ENCODE measurements around the gene LSR.
A peak's percentile ranks its signal among the peaks of the same experiment; 100 is the strongest.

LSR gene

DNA sequence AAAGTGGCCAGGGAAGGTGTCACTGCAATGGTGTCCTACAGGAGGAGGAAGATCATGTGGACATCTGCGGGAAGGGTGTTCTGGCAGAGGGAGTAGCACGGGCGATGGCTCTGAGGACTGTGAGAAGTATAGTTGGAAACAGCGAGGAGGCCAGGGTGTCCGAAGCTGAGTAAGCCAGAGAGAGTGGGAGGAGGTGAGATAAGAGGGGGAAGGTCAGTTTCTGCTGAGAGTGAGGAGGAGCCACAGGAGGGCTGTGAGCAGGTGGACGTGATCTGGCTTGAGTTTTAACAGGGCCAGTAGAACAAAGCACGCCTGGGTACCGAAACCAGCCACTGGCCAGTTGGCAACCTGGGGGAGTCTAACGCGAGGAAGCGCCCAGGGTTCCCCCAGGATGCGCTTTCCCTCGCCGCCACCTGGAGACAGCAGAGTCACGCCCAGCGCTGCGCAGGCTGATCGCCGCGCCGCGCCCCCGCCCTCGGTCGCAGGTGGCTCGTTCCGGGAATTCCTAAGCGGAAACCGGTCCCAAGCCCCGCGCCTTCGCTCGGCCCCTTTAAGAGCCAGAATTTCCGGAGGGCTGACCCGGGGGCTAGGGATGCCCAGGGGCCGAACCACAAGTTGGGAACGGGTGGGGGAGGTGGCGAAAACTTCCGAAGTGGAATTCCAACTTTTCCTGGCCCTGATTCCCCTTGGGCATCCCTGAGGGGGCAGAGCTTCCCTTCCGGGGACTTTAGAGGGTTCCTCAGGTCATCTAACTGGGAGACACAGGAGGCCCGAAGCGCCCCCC lies 1.1 kb upstream of the LSR start:
- DNase-seq (ENCODE audit: low read depth in 2 of 2), result peak in 1 of 2 donors; percentile 53

DNA sequence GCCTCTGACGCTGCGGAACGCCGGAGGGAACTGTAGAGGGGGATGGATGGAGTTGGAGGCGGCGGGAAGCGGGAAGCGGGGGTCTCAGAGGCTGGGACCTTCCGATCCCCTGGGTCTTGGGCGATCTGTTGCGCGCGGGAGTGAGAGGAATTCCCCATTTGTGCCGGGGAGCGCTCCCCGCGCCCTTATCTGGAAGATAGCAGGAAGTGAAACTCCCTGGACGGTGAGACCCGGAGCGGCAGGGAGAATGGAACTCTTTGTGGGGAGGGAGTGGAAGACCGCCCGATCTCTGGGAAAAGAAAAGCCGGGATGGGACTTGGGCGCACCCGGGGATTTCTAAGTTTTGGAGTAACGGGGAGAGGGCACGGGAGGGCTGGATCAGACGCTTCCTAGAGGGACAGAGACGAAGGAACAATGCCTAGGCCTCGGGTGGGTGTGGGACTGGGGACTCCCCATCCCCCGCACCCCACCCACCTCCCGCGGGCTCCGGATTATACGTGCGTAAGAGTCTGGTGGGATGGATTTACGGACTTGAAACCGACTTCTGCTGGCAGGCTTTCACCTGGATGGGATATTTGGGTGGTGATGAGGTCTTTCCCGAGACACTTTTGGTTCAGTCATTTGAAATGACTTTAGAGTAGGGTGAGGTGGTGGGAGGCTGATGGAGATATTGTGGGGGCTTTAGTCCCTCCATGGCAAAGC lies 495 bp downstream of the LSR start:
- DNase-seq (ENCODE audit: low read depth in 2 of 2), result no peak

DNA sequence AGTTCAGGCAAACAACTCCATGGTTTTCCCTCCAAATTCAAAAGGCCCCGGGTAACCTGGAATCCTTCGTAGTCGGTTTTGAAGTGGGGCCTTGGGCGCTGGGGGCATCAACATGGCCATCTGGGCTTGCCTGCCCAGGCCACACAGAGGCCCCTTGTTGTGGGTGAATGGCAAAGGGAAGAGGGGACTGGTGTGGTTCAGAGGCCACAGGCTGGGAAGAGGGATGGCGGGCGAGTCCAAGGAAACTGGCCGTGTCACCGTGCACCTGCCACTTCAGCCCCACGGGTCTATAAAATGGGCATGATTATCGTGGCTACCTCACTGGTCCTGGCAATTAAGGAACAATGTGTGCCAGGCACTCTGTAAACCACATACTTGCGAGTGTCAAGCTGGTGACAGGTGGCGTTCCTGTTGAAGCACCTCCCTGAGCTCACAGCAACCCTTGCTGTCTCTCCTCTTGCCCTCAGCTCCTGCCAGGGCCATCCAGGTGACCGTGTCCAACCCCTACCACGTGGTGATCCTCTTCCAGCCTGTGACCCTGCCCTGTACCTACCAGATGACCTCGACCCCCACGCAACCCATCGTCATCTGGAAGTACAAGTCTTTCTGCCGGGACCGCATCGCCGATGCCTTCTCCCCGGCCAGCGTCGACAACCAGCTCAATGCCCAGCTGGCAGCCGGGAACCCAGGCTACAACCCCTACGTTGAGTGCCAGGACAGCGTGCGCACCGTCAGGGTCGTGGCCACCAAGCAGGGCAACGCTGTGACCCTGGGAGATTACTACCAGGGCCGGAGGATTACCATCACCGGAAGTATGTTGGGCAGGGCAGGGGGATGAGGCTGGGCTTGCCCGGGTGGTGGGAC lies 1.3 kb downstream of the LSR start:
- DNase-seq (ENCODE audit: low read depth in 2 of 2), result no peak

DNA sequence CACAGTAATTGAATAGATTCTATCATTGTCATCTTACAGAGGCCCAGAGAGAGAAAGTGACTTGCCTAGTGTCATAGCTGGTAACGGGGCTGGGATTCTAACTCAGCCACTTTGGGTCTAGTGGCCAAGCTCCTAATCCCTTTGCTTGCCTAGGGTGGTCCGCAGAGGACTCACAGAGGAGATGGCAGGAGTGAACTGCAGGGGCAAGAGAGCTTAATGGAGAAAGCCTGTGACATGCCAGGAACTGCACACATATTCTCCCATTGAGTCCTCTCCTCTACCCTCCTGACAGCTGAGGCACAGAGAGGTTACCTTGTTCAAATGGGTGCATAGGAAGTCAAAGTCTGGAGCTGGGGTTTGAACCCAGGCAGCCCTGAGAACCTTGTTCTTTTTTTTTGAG lies 2.7 kb downstream of the LSR start:
- DNase-seq (ENCODE audit: low read depth in 2 of 2), result no peak

DNA sequence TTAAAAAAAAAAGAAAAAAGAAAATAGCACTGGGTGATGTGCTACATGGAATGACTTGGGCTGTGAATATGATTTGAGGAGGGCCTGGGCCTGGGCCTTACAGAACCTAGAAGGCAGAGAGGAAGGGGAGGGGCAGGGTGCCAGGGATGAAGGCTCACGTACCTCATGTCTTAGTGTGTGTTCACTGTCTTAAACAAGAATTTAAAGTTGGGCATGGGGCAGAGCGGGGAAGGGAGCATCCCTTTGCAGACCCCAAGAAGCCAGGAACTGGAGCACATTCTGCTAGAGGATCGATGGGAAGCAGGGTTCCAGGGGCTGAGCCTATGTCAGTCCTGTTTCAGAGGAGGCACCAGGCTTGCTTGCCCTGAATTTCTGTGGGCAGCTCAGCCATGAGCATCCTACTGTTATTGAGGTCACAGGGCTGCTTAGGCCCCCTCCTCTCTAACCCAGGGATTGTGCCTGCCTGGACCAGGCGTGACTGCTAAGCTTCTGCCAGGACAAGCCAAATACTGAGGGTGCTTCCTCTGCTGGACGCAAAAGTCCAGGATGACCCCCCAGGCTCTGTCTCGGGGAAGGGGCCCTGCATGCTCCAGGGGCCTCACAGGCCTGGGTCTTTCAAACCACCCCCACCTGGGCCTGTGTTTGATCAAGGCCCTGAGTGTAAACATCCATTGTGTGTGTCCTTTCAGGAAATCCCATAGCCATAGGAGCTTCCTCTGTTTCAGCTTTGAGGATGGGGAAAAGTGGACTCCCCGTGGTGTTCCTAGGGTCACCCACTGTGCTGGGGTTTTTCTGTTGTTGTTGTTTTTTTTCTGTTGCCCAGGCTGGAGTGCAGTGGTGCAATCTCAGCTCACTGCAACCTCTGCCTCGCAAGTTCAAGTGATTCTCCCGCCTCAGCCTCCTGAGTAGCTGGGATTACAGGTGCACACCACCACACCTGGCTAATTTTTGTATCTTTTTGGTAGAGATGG lies 4.8 kb downstream of the LSR start:
- no peak for DNase-seq (ENCODE audit: low read depth in 2 of 2)

DNA sequence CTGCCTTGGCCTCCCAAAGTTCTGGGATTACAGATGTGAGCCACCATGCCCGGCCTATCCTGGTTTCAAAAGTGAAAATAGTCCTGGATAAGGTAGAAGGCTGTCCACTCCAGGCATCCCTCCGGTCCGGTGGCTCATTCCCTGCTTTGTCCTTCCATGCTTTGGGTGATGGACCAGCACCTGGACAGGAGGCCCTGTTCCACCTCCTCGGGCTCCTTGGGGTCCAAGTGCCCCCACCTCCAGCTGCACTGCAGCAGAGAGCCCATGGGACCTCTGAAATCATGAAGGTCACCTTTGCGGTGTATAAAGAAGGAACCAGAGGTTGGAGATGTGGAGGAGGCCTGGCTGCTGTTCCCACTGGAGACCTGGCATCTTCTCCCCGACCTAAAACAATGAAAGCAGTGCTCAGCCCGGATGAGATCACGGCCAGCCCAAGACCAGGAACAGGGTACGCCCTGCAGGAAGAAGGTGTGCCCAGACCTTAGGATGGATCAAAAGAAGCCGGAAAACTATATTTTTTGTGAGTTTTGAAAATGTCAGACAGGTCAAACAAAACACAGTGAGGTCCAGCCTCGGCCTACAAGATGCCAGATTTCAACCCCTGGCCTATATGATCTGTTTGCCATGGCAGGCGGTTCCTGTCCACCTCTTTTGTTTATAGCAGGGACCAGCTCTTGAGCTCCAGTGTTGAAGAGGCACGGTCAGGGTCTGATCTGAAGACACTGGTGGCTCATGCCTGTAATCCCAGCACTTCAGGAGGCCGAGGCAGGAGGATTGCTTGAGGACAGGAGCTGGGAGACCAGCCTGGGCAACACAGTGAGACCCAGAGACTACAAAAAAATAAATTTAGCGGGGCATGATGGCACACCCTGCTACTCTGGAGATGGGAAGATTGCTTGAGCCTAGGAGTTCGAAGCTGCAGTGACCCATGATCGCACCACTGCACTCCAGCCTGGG lies 5.8 kb downstream of the LSR start:
- DNase-seq (ENCODE audit: low read depth in 2 of 2), result no peak

DNA sequence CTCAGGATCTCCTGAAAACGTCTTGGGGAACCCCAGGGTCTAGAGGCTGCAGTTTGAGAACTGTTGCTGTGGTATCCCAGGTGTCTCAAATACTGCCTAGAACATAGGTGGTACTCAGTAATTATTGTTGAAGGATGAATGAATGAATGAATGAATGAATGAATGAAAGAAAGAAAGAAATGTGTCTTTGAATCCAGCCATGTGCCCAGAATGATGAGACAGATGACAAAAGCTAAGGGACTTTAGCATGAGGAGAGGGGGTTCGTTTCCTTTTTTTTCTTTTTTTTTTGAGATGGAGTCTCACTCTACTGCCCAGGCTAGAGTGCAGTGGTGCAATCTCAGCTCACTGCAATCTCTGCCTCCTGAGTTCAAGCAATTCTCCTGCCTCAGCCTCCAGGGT lies 7.8 kb downstream of the LSR start:
- DNase-seq (ENCODE audit: low read depth in 2 of 2), result no peak

DNA sequence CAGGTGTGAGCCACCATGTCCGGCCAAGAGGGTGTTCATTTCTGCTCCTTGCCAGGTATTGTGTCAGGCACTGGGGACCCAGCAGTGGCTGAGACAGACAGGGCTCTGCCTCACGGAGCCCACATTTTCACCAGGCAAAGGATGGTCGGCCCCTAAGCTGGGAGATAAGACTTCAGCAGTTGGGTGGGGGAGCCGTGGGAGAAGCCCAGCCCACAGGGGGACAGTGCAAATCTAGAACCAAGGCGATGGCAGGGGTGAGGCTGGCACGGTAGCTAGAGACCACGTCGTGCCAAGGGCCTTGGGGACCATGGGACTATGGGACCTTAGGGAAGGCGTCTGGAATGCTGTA lies 8.3 kb downstream of the LSR start:
- DNase-seq (ENCODE audit: low read depth in 2 of 2), result no peak

DNA sequence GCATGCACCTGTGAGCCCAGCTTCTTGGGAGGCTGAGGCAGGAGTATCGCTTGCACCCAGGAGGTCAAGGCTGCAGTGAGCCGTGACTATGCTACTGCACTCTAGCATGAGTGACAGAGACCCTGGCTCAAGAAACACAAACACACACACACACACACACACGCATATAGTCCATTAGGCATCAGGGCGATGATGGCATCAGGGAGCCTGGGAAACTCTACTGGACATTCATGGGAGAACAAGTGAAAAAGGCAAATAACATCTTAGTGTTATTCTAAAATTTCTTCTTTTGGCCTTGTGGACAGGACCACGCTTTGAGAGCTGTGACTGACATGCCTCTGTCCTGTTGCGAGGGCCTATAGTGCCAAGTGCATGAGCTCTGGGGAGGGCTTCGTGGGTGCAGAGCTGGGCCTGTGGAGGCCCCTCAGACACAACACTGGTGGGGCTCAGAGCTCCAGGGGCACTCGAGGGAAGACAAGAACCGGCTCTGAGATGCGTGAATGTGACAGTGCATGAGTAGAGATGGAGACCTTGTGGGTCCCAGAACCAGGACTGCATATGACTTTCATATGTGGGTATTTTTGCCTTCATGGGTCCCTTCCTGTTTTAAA lies 12.0 kb downstream of the LSR start:
- DNase-seq (ENCODE audit: low read depth in 2 of 2), result no peak

DNA sequence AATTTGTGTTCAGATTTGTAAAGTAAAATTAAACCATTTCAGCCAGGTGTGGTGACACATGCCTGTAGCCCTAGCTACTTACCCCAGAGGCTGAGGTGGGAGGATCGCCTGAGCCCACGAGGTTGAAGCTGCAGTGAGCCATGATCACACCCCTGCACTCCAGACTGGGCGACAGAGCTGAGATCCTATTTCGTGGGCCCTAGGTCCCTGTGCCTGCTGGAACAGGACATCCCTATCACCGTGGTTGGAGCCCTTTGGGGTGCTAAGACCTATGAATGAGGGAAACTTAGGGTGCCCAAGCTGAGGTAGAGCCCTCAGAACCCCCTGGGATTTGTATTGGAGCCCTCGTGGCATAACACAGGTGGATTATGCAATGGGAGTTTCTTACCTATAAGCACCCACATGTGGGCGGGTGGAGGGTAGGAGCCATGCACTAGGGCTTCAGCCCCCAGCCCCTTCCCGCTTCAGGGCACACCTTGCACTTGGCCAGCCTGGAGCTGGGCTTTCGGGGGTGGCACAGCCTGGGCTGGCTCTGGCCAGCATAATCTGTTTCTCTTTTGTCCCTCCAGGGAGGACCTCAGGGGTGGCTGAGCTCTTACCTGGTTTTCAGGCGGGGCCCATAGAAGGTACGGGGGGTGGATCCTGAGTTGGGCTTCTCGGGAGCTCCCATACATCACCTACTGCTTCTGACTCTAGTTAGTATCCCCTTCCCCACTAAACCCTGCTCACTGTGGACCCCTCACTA lies 12.7 kb downstream of the LSR start:
- DNase-seq (ENCODE audit: low read depth in 2 of 2), result no peak

DNA sequence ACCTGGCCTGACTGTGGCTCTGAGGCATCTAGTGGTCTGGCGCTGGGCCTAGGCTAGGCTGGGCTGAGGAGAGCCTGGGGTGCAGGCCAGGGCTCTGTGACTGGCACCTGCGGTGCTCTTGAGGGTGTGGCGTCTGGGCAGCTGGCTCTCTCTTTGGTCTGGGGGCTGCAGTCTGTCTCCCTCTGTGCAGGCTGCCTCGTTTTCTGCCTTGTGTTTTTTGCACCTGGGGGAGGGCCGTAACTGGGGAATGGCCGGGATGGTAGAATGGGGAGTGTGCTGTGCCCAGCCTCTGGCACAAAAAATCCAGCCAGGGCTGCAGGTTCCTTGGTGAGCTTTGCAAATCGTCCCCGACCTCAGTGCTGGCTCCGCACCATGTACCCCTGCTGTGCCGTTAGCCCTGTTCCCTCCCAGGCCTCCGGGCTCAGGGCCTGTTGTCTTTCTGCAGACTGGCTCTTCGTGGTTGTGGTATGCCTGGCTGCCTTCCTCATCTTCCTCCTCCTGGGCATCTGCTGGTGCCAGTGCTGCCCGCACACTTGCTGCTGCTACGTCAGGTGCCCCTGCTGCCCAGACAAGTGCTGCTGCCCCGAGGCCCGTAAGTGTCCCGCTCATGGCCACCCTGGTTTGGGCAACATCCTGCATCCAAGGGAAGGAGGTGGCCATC lies 13.4 kb downstream of the LSR start:
- no peak for DNase-seq (ENCODE audit: low read depth in 2 of 2)

DNA sequence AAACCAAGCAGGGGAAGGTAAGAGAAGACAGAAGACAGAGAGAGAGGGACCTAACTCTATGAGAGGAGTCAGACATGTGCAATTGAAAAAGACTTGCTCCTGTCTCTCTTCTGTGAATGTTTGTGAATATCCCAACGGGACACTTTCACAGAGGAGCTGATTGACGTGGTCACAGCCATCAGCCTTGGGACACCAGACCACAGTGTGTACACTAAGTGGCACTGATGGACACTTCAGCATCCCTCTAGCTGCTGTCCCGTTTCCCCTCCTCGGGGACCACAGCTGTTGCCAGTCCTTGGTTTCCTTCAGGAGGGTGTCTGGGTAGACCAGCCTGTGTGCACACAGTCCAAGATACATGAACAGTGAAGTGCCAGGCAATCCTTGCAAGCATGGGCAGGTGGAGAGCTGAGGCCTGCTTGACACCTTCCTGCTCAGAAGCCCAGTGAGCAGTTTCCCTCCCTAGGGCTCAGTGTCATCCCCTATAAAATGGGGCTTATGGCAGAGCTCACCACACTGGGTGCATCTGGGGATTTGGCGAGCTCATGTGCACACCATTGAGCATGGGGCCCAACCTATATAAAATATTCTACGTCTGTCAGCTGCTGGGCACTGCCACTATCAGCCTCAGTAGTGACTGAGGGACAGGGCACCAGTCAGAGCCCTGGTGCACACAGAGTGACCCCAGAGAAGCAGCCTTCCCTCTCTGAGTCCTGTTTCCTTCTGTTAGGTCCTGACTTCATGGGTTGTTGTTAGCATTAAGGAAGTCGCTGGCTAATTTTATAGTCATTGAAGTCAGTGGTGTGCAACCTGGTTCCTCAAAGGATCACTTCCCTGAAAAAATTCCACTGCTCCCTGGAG lies 15.7 kb downstream of the LSR start:
- DNase-seq (ENCODE audit: low read depth in 2 of 2), result no peak

DNA sequence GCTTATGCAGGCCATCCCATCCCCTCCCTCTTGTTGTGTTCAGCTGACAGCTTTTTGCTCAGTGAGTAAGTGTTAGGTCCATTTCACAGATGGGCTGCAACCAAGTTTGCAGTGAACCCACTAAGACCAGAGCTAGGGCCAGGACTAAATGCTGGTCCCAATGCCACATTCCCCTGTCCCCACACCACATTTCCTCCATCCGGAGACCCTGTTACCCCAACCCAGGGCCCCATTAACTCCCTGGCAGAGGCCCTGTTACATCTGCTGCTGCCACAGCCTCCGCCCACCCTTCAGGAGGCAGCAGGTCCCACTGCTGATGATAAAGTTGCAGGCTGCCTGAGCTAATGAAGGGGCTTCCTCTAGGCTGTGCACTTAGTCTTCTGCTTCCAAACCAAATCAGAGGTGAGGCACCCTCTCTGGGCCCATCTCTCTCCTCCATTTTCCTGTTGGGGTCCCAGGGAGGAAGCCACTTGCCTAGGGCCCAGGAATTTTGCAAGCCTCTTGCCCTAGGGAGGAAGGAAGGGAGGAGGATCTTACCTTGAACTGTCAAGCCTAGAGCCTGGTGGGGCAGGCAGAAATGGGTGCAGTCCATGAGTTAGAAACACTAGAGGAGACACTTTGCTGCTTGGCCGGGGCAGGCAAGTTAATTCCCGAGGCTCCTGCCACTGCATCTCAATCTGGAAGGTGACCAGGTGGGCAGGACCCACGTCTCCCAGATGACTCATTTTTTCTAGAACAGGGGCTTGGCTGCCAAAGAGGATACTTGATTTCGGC lies 16.5 kb downstream of the LSR start:
- no peak for DNase-seq (ENCODE audit: low read depth in 2 of 2)

DNA sequence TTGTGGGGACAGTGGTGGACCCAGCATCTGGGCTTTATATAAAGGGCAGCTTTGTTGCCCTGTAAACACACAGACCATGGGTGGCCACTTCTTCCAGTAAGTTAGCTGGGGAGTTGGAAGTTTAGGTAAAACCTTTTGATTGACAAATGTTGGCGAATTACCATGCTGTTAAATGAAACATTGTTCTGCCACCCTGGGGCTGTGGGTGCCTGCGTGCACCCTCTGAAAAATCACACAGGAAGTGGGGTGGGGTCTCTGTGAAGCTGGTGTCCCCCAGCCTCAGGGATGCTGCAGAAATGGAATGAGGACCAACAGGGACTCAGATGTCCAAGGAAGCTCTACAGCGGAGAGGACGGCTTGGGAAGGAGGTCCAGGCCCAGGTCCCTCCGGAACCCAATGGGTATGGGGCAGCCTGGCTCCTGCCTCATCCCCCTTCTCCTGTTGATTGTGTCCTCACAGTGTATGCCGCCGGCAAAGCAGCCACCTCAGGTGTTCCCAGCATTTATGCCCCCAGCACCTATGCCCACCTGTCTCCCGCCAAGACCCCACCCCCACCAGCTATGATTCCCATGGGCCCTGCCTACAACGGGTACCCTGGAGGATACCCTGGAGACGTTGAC lies 17.2 kb downstream of the LSR start:
- DNase-seq (ENCODE audit: low read depth in 2 of 2), result no peak

DNA sequence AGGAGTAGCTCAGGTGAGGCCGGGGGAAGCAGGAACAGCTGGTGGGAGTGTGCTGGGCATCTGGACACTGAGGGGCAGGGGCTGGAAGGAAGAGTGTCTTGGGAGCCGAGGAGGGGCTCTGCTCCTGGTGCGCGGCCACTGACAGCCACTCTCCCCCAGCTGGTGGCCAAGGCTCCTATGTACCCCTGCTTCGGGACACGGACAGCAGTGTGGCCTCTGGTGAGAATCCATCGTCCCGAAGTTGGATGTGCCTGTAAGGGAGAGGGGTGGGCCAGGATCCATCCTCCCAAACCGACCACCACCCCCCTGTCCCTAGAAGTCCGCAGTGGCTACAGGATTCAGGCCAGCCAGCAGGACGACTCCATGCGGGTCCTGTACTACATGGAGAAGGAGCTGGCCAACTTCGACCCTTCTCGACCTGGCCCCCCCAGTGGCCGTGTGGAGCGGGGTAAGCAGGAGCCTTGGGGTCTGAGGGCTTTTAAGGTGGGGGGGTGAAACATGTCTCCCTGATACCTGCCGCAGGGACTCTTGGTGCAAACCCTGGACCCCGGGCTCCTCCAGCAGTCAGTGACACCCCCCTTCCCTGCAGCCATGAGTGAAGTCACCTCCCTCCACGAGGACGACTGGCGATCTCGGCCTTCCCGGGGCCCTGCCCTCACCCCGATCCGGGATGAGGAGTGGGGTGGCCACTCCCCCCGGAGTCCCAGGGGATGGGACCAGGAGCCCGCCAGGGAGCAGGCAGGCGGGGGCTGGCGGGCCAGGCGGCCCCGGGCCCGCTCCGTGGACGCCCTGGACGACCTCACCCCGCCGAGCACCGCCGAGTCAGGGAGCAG lies 17.9 kb downstream of the LSR start:
- no peak for DNase-seq (ENCODE audit: low read depth in 2 of 2)

All from stimulated activated CD4-positive, alpha-beta T cell treated with anti-CD3 and anti-CD28 coated beads, Interleukin-4, amount 100 ng/mL, for 48 hours (primary cell).